ENCODE results near the gene HS3ST6.
"Not testable (repeated sequence)": the region's sequence is repeated elsewhere in the genome, so short reads cannot be mapped to it uniquely, and the experiment has no call there.

The HS3ST6 gene

DNA sequence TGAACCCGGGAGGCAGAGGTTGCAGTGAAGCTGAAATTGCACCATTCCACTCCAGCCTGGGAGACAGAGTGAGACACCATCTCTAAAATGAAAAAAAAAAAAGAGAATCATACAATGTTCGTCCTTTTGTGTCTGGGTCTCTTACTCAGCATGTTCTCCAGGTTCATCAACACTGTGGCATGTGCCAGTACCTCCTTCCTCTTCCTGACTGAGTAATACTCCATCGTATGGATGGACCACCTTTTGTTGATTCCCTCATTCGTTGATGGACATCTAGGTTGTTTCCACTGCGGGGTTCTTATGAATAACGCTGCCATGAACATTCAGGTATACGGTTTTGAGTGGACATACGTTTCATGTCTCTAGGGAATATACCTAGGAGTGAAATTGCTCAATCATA, 4.1 kb upstream of the HS3ST6 start:
- H3K36me3 Mint-ChIP-seq (ENCODE audit: low read depth): no peaks in the 10 kb centered on the region
- peaks cover 36% of the 10 kb centered on the region for H3K27me3 Mint-ChIP-seq
- no peak overlapping the region for H3K27ac Mint-ChIP-seq
- H3K9me3 Mint-ChIP-seq: no peaks in the 10 kb centered on the region
- no peaks in the 10 kb centered on the region for H3K4me1 Mint-ChIP-seq (ENCODE audit: low read depth)
- no peak overlapping the region for H3K4me3 Mint-ChIP-seq

DNA sequence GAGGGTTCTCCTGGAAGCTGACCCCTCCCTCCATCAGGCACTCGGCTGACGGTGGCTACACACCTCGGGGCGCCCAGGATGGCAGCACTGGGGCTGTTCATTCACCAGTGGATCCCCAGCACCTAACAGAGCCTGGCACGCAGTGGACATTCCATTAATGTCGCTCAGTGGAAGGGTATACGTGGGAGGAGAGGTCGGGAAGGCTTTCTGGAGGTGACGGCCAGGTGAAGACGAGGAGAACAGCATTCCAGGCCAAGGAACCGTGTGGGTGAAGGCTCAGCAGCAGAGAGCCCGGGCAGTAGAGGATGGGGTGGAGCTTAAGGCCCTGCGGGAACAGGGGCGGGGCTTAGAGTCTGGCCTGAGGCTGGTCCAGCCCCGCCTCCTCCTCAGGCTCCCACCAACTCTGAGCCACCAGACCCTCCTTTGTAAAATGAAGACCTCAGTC, 2.5 kb upstream of the HS3ST6 start:
- Mint-ChIP-seq H3K4me1 (ENCODE audit: low read depth) (no peaks in the 10 kb centered on the region), H3K4me3 (no peak overlapping the region), H3K9me3 (no peaks in the 10 kb centered on the region), H3K36me3 (ENCODE audit: low read depth) (no peaks in the 10 kb centered on the region), H3K27ac (no peak overlapping the region), H3K27me3 (peaks cover 49% of the 10 kb centered on the region)

DNA sequence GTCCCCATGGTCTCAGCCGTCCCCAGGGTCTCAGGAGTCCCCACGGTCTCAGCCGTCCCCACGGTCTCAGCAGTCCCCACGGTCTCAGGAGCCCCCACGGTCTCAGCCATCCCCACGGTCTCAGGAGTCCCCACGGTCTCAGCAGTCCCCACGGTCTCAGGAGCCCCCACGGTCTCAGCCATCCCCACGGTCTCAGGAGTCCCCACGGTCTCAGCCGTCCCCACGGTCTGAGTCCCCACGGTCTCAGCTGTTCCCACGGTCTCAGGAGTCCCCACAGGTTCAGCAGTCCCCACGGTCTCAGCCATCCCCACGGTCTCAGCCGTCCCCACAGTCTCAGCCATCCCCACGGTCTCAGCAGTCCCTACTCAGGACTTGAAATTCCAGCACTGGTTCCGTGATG, 1.9 kb upstream of the HS3ST6 start:
- not testable (repeated sequence) for H3K27ac Mint-ChIP-seq; H3K36me3 Mint-ChIP-seq (ENCODE audit: low read depth); H3K9me3 Mint-ChIP-seq; H3K4me1 Mint-ChIP-seq (ENCODE audit: low read depth); H3K4me3 Mint-ChIP-seq
- H3K27me3 Mint-ChIP-seq: peaks cover 56% of the 10 kb centered on the region

DNA sequence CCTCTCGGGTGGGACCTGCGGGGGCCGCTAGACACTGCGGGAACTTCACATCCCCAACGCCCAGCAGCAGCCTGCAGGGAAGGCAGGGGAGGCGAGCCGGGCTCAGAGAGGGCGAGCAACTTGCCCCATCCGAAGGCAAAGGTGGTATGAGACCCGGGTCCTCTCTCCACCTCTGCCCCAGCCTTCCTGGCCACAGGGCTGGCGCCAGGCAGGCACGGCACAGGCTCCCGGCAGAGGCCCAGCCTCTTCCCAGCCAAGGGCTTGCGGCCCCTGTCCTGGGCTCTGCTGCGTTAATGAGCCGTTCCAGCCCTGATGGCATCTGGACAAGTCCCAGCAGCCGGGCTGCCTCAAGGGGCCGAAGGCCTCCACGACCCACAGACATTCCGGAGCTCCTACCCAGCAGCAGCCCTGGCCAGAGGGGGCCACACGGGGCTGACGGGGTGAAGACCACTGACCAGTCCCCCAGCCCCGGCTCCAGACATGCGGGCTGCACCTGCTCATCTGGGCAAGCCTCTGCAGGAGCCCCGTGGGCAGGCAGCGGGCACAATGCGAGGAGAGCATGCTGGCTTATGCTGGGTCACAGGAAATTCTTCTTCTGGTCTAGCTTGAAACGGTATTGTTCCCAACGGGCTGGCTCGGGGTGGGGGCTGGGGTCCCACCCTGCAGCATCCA, 1.2 kb upstream of the HS3ST6 start:
- H3K9me3 Mint-ChIP-seq: no peaks in the 10 kb centered on the region
- H3K4me1 Mint-ChIP-seq (ENCODE audit: low read depth): no peaks in the 10 kb centered on the region
- H3K27ac Mint-ChIP-seq: no peak overlapping the region
- peaks cover 58% of the 10 kb centered on the region for H3K27me3 Mint-ChIP-seq
- no peaks in the 10 kb centered on the region for H3K36me3 Mint-ChIP-seq (ENCODE audit: low read depth)
- H3K4me3 Mint-ChIP-seq: no peak overlapping the region

DNA sequence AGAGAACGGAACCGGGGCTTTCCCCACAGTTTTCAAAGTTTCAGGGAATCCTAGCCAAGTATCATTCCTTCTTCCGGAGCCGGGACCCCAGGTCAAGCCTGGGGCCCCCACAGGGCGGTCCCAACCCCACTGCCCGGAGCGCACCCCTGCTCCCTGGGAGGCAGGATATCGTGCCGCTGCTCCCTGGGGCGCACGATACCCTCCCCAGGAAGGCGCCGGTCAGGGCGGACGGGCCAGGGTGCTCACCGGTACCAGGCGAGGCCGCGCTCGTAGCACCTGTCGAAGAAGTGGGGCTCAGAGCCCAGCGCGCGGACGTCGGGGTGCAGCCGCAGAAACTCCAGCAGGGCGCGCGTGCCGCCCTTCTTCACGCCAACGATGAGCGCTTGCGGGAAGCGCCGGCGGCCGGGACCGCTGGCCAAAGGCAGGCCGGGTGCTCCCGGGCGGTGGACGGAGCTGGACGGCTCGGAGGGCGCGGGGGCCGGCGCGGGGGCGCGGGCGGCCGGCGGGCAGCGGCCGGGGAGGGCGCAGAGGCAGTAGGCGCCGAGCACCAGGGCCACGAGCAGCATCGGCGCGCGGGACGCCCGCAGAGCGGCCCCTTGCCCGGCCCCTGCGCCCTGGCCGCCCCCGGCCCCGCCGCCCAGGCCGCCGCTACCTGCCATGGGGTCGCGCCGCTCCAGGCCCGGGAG, 407 bp downstream of the HS3ST6 start:
- Mint-ChIP-seq H3K4me3 (no peak overlapping the region), H3K9me3 (no peaks in the 10 kb centered on the region), H3K36me3 (ENCODE audit: low read depth) (no peaks in the 10 kb centered on the region), H3K27me3 (peaks cover 50% of the 10 kb centered on the region), H3K4me1 (ENCODE audit: low read depth) (no peaks in the 10 kb centered on the region), H3K27ac (no peak overlapping the region)

DNA sequence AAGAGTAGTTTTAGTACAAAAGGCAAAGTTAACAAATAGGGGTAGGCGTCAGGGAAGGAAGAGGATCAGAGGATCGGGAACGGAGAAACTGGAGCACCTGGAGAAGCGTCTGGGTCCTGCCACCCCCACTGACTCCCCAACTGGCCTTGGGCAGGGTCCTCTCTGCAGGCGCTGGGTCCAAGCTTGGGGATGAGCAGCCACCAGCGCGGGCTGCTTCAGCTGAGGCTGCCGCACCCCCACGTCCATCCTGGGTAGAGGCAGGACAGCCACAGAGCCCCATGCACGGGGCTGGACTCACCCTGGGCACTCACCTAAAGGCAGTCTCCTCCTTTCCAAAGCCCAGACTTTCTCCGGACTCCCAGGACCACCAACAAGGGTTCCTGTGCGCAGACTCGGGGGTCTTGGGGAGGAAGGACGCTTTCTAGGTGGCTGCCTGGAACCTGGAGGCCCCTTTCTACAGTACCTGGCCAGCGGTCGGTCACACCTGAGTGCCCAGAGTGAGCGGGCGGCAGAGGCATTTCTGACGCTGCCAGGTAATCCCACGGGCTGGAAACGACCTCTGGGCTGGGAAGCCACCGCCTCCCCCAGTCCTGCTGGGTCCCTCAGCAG, 1.1 kb downstream of the HS3ST6 start:
- no peaks in the 10 kb centered on the region for H3K9me3 Mint-ChIP-seq
- no peaks in the 10 kb centered on the region for H3K36me3 Mint-ChIP-seq (ENCODE audit: low read depth)
- no peaks in the 10 kb centered on the region for H3K4me1 Mint-ChIP-seq (ENCODE audit: low read depth)
- H3K27me3 Mint-ChIP-seq: peaks cover 44% of the 10 kb centered on the region
- H3K27ac Mint-ChIP-seq: no peak overlapping the region
- H3K4me3 Mint-ChIP-seq: no peak overlapping the region

DNA sequence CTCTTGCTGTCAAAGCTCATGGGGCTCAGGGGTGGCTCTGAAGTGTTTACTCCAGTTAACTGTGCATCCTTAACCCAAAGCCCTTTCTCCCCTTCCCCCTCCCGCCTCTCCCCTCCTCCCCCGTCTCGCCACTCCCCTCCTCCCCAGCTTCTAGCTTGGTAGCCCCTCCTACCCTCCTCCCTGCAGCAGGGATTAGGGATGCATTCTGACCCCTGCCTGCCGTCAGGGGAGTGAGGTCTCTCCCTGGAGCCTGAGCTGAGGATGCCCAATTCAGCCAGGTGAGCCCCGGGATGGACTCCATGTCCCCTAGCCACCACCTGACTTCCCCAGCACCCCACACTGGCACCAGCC, 1.6 kb downstream of the HS3ST6 start:
- Mint-ChIP-seq H3K4me1 (ENCODE audit: low read depth) (no peaks in the 10 kb centered on the region), H3K9me3 (no peaks in the 10 kb centered on the region), H3K27ac (no peak overlapping the region), H3K4me3 (no peak overlapping the region), H3K36me3 (ENCODE audit: low read depth) (no peaks in the 10 kb centered on the region), H3K27me3 (peaks cover 44% of the 10 kb centered on the region)

DNA sequence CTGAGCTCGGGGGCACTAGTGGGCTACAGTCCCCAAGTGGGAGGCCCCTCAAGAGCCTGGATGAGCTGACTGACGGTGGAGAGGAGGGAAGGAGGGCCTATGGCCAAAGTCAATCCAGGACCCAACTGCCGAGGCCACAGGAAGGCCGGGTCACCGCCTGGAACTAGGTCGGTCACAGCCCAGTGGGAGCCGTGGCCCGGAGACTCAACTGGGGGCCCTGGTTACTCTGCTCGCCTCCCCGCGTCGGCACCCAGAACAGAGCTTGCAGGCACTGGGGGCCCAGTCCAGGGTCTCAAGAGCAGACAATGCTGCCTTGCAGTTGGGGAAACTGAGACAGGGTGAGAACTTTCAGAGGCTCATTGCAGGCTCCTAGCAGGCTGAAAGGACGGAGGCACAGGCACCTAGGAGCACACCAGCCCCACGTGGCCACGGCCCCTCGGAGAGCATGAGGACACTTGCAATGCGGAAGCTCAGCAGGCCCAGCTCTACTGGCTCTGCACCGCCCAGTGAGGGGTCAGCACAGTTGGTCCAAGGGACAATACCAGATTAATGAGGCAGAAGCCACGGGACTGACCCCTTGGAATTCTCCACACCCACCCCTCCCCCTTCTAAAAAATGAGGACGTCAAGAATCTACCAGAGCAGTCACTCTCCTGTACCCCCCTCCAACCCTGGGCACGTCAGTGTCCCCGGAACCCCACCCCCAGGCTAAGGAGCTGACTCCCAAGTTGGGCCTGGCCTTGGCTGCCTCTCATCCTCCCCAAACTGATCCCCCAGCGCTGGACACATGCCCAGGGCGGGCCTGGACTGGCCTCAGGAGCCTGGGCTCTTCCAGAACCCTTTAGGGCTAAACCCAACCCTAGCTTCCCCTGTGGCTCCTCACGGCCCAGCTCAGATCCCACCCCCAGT, 2.2 kb downstream of the HS3ST6 start:
- no peak overlapping the region for H3K27ac Mint-ChIP-seq
- no peaks in the 10 kb centered on the region for H3K36me3 Mint-ChIP-seq (ENCODE audit: low read depth)
- H3K4me1 Mint-ChIP-seq (ENCODE audit: low read depth): no peaks in the 10 kb centered on the region
- H3K27me3 Mint-ChIP-seq: peaks cover 37% of the 10 kb centered on the region
- no peaks in the 10 kb centered on the region for H3K9me3 Mint-ChIP-seq
- H3K4me3 Mint-ChIP-seq: no peak overlapping the region

DNA sequence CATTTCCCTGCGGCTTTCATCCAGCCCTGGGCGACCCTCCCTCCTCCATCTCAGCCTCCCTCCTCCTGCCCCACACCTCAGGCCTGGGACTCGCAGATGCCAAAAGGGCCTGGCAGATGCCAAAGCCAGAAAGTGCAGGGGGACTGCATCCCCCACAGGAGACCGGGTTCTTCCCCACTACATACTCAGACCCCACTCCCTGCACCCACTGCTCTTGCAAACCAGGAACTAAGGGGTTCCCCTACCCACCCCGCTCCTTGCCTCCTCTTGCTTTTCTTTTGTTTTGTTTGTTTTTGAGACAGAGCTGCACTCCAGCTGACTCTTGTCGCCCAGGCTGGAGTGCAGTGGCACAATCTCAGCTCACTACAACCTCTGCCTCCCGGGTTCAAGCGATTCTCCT, 3.2 kb downstream of the HS3ST6 start:
- no peaks in the 10 kb centered on the region for H3K36me3 Mint-ChIP-seq (ENCODE audit: low read depth)

DNA sequence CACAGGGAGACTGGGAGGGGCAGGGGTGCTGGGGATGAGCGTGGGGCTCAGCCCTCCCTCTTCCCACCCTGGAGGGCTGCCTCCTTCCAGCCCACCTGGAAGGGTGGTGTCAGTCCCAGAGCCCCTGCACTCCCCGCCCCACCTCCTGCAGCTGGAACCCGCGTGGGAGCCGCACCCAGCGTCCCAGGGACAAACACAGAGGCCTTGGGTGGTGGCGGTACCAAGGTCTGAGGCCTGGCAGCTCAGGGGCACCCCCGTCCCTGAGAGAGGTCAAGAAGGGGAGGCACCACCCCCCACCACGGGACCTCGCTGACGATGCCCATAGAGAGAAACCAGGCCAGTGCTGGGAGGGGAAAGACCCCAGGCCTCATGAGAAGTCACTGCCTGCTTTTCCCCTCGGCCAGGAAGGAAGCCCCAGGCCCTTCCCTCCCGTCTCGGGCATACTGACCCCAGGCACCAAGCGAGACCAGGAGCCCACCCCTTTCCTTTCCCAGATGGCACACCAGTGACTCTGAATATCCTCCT, 4.1 kb downstream of the HS3ST6 start:
- Mint-ChIP-seq H3K27me3 (peaks cover 26% of the 10 kb centered on the region), H3K9me3 (no peaks in the 10 kb centered on the region), H3K36me3 (ENCODE audit: low read depth) (no peaks in the 10 kb centered on the region), H3K4me3 (no peak overlapping the region), H3K27ac (no peak overlapping the region), H3K4me1 (ENCODE audit: low read depth) (no peaks in the 10 kb centered on the region)

More for the DNA sequence above, 3.2 kb downstream of the HS3ST6 start:
- no peaks in the 10 kb centered on the region for H3K4me1 Mint-ChIP-seq (ENCODE audit: low read depth)
- H3K4me3 Mint-ChIP-seq: no peak overlapping the region
- H3K9me3 Mint-ChIP-seq: no peaks in the 10 kb centered on the region
- H3K27ac Mint-ChIP-seq: no peak overlapping the region
- peaks cover 29% of the 10 kb centered on the region for H3K27me3 Mint-ChIP-seq

DNA sequence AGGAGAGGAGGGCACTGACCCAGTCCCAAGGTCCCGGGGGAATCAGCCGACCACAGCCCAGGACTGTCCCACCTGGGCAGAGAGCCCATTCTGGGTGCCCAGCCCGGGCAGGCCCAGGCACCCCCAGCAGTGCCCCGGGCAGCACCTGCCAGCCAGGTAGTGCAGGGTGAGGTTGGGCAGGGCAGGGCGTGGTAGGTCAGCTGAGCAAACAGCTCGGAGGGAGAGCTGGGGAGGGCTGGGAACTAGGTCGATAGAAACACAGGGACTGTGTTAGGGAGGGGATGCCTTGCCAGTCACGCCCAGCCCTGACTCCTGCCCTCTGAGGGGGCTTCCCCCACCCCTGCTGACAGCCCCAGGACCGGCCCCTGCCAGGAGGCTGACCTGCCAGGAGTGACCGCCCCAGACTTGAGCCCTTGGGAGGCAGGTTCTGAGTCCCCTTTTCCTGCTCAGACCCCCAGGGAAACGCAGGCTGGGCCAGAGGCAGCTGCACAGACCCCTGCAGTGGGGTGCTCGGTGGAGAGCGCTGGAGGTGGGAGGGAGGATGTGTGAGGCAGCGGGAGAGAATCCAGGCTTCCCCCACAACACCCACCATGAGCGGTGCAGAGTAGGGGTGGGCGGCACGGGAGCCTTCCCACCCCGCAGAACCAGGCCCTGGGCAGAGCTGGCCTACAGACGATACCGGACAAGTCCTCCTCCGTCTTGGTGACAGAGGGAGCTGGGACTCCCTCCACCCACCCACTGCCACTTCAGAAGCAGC, 4.7 kb downstream of the HS3ST6 start:
- no peak overlapping the region for H3K4me3 Mint-ChIP-seq
- no peaks in the 10 kb centered on the region for H3K36me3 Mint-ChIP-seq (ENCODE audit: low read depth)
- H3K9me3 Mint-ChIP-seq: no peaks in the 10 kb centered on the region
- no peaks in the 10 kb centered on the region for H3K4me1 Mint-ChIP-seq (ENCODE audit: low read depth)
- H3K27ac Mint-ChIP-seq: no peak overlapping the region
- H3K27me3 Mint-ChIP-seq: peaks cover 26% of the 10 kb centered on the region

DNA sequence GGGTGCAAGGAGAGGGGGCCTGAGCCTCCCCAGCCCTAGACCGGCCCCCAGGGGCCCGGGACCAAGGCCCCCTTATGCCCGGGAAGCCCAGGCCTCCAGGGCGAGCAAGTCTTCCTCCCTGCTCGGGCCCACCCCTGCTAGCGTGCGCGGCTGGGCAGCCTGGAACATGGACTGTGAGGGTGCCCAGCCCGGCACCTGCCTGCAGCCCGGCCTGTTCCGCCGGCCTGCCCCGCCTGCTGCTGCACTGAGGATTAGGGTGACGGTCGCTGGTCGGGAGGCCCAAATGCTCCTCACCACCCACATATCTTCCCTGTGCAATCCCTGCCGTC, 6.0 kb downstream of the HS3ST6 start:
- no peaks in the 10 kb centered on the region for H3K4me1 Mint-ChIP-seq (ENCODE audit: low read depth)
- peaks cover 27% of the 10 kb centered on the region for H3K27me3 Mint-ChIP-seq
- H3K27ac Mint-ChIP-seq: peak overlapping the region; percentile 18
- H3K36me3 Mint-ChIP-seq (ENCODE audit: low read depth): no peaks in the 10 kb centered on the region
- H3K4me3 Mint-ChIP-seq: no peak overlapping the region
- no peaks in the 10 kb centered on the region for H3K9me3 Mint-ChIP-seq

DNA sequence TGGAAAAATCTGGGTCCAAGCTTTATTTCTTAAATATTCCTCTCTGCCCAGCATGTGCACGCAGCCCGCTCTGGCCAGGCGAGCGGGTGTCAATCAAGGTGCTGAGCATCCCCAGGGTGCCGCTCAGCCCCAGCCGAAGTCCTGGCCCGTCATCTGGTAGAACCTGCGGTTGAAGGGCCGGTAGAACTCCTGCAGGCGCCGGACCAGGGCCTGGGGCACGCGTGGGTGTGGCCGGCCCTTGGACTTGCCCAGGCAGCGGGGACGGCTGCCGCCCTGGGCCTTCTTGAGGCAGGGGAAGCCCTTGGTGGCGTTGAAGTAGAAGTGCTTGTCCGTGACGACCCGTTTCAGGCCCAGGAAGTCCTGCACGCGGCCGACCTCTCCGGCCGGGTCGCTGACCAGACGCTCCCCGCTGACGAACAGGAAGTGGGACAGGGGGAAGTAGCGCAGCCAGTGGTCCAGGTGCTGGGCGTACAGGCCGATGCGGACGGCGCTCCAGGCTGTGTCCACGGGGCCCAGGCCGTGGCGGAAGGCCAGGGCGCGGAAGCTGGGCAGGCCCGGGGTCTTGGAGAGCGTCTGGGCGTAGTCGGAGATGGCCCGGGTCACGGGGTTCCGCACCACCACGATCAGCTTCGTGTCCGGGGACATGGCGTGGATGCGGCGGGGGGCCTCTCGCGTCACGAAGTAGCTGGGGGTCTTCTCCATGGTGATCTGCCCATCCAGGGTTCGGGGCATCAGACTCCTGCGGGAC, 6.6 kb downstream of the HS3ST6 start:
- Mint-ChIP-seq H3K36me3 (ENCODE audit: low read depth) (no peaks in the 10 kb centered on the region), H3K4me1 (ENCODE audit: low read depth) (no peaks in the 10 kb centered on the region), H3K27ac (no peak overlapping the region), H3K27me3 (peaks cover 23% of the 10 kb centered on the region), H3K4me3 (no peak overlapping the region), H3K9me3 (no peaks in the 10 kb centered on the region)

Measured in stimulated activated naive CD8-positive, alpha-beta T cell treated with anti-CD3 and anti-CD28 coated beads, Interleukin-15, Interleukin-2, amounts not matched to agents 100 ng/mL and 50 ng/mL, for 24 hours (primary cell).